ENCODE measurements around the gene TRAK1.

GRCh38 chr3:42120866-42121265 is 29.7 kb downstream of the TRAK1 start:
- no peak for TF ChIP-seq CTCF (IDR thresholded peaks at IDR 0.05)
- TF ChIP-seq POLR2AphosphoS5 (IDR thresholded peaks at IDR 0.05), result no peak
- no peak for TF ChIP-seq POLR2A (IDR thresholded peaks at IDR 0.05)
- no peak for TF ChIP-seq EP300 (IDR thresholded peaks at IDR 0.05)
